ENCODE measurements around the gene TBX2. TPM values are rescaled to one million over a fixed set of nuclear protein-coding genes. Genes with fewer than 3 reads are reported as not detected.

Gene TBX2
- total and polyA plus RNA-seq, 2 of the 13 experiments (the other 11 are each of a cell fraction or from before 2014, with no cell fraction given), result 2.8 to 15.3 TPM

DNA sequence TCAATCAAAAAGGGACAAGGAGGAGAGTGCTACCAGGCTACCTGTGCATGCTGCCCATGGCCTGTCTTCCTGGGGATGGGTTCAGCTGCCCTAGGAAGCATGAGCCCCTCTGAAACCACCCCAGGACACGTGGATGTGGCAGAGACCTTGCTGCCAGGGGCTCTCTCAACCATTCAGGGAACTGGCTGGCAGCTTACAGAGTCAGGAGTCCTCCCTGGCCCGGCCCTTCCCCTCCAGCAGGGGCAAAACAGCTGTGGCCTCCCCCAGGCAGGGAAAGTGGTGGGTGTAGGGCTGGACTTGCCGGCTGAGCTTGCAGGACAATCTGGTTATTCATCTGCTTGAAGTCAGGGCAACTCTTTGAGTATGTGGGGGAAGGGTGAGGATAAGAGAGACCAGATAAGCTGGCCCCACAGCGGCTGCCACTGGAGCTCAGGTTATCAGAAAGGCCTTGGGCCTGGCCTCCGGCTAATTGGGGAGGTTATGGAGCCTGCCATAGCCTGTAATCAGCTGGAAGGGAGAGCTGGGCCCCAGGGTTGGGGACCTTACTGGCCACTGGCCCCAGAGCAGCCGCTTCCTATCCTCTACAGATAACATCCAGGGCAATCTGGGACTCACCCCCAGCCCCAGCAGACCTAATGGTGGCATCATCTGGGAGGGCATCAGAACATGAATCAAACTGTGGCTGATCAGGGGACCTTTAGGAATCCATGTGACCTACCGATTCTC, 5.6 kb upstream of the TBX2 start (continued):
- TF ChIP-seq GFI1 (CRISPR knock-in tag; IDR thresholded peaks at IDR 0.05; ENCODE audit: borderline replicate concordance), result peak; percentile 87; the same call in 1 of the 2 replicates
- TF ChIP-seq, protein P1, sequence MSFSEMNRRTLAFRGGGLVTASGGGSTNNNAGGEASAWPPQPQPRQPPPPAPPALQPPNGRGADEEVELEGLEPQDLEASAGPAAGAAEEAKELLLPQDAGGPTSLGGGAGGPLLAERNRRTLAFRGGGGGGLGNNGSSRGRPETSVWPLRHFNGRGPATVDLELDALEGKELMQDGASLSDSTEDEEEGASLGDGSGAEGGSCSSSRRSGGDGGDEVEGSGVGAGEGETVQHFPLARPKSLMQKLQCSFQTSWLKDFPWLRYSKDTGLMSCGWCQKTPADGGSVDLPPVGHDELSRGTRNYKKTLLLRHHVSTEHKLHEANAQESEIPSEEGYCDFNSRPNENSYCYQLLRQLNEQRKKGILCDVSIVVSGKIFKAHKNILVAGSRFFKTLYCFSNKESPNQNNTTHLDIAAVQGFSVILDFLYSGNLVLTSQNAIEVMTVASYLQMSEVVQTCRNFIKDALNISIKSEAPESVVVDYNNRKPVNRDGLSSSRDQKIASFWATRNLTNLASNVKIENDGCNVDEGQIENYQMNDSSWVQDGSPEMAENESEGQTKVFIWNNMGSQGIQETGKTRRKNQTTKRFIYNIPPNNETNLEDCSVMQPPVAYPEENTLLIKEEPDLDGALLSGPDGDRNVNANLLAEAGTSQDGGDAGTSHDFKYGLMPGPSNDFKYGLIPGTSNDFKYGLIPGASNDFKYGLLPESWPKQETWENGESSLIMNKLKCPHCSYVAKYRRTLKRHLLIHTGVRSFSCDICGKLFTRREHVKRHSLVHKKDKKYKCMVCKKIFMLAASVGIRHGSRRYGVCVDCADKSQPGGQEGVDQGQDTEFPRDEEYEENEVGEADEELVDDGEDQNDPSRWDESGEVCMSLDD (CRISPR knock-in tag; IDR thresholded peaks at IDR 0.05; ENCODE audit: borderline replicate concordance), result peak; percentile 32; the same call in 1 of the 2 replicates
- TF ChIP-seq, protein P2, sequence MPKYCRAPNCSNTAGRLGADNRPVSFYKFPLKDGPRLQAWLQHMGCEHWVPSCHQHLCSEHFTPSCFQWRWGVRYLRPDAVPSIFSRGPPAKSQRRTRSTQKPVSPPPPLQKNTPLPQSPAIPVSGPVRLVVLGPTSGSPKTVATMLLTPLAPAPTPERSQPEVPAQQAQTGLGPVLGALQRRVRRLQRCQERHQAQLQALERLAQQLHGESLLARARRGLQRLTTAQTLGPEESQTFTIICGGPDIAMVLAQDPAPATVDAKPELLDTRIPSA (CRISPR knock-in tag; IDR thresholded peaks at IDR 0.05; ENCODE audit: borderline replicate concordance), result no peak
- no peak for TF ChIP-seq ZNF674 (CRISPR knock-in tag; IDR thresholded peaks at IDR 0.05; ENCODE audit: low read depth)
- TF ChIP-seq ZNF543 (CRISPR knock-in tag; IDR thresholded peaks at IDR 0.05), result no peak
- no peak for TF ChIP-seq RNF219 (CRISPR knock-in tag; IDR thresholded peaks at IDR 0.05)
- TF ChIP-seq ZSCAN22 (CRISPR knock-in tag; IDR thresholded peaks at IDR 0.05), result no peak
- peak; percentile 93 for TF ChIP-seq TARDBP (CRISPR knock-in tag; IDR thresholded peaks at IDR 0.05)
- TF ChIP-seq, protein P3, sequence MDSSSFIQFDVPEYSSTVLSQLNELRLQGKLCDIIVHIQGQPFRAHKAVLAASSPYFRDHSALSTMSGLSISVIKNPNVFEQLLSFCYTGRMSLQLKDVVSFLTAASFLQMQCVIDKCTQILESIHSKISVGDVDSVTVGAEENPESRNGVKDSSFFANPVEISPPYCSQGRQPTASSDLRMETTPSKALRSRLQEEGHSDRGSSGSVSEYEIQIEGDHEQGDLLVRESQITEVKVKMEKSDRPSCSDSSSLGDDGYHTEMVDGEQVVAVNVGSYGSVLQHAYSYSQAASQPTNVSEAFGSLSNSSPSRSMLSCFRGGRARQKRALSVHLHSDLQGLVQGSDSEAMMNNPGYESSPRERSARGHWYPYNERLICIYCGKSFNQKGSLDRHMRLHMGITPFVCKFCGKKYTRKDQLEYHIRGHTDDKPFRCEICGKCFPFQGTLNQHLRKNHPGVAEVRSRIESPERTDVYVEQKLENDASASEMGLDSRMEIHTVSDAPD (CRISPR knock-in tag; IDR thresholded peaks at IDR 0.05), result peak; percentile 97
- no peak for TF ChIP-seq NR2F1 (CRISPR knock-in tag; IDR thresholded peaks at IDR 0.05)
- no peak for TF ChIP-seq ZNF589 (CRISPR knock-in tag; conservative IDR thresholded peaks at IDR 0.05)
- peak; percentile 76 for TF ChIP-seq SAP130 (CRISPR knock-in tag; IDR thresholded peaks at IDR 0.05; ENCODE audit: low read depth)
- no peak for TF ChIP-seq ZFP62 (CRISPR knock-in tag; IDR thresholded peaks at IDR 0.05)
- peak; percentile 52; the same call in 1 of the 2 replicates for TF ChIP-seq SP5 (CRISPR knock-in tag; IDR thresholded peaks at IDR 0.05; ENCODE audit: borderline replicate concordance, low read depth)
- peak; percentile 62 for TF ChIP-seq POLR2G (IDR thresholded peaks at IDR 0.05; ENCODE audit: low read depth, low read length)
- no peak for TF ChIP-seq NFIB (CRISPR knock-in tag; IDR thresholded peaks at IDR 0.05; ENCODE audit: borderline replicate concordance)
- no peak for TF ChIP-seq ZNF251 (CRISPR knock-in tag; IDR thresholded peaks at IDR 0.05)
- no peak for TF ChIP-seq JDP2 (CRISPR knock-in tag; IDR thresholded peaks at IDR 0.05; ENCODE audit: borderline replicate concordance)
- TF ChIP-seq KAT8 (CRISPR knock-in tag; IDR thresholded peaks at IDR 0.05), result peak; percentile 80
- no peak for TF ChIP-seq ZNF572 (CRISPR knock-in tag; IDR thresholded peaks at IDR 0.05)
- TF ChIP-seq ZNF10 (CRISPR knock-in tag; IDR thresholded peaks at IDR 0.05; ENCODE audit: borderline replicate concordance, low read depth), result no peak
- TF ChIP-seq SMAD3 (CRISPR knock-in tag; IDR thresholded peaks at IDR 0.05), result peak; percentile 72; the same call in 1 of the 2 replicates
- TF ChIP-seq MED13 (CRISPR knock-in tag; IDR thresholded peaks at IDR 0.05), result peak; percentile 94; the same call in 1 of the 2 replicates
- TF ChIP-seq KLF11 (CRISPR knock-in tag; IDR thresholded peaks at IDR 0.05), result 0 out of 2 replicates have a peak, but pooled peaks have one; percentile 25
